DOHH2 (cell line): ENCODE data around the gene AVPI1.
"Not testable (repeated sequence)": the region's sequence is repeated elsewhere in the genome, so short reads cannot be mapped to it uniquely, and the experiment has no call there.

Experiments used
- EZH2phosphoT487 ChIP-seq: fragments of 200-600 bp; sonication (generic); IDR thresholded peaks from 2 replicates; pipeline ENCODE4 v1.6.1; 2017; ENCODE audit warnings: borderline replicate concordance, mild to moderate bottlenecking, antibody characterized with exemption, low read length, moderate library complexity, mixed read lengths
- TF ChIP-seq, protein P1 (sequence below): fragments of 200-600 bp; sonication (generic); IDR thresholded peaks from one replicate; pipeline ENCODE4 v1.5.1; 2014; ENCODE audit warnings: antibody characterized with exemption, mild to moderate bottlenecking, low read depth, low read length; ENCODE audit not compliant: poor library complexity, severe bottlenecking

- TF ChIP-seq, protein P1, sequence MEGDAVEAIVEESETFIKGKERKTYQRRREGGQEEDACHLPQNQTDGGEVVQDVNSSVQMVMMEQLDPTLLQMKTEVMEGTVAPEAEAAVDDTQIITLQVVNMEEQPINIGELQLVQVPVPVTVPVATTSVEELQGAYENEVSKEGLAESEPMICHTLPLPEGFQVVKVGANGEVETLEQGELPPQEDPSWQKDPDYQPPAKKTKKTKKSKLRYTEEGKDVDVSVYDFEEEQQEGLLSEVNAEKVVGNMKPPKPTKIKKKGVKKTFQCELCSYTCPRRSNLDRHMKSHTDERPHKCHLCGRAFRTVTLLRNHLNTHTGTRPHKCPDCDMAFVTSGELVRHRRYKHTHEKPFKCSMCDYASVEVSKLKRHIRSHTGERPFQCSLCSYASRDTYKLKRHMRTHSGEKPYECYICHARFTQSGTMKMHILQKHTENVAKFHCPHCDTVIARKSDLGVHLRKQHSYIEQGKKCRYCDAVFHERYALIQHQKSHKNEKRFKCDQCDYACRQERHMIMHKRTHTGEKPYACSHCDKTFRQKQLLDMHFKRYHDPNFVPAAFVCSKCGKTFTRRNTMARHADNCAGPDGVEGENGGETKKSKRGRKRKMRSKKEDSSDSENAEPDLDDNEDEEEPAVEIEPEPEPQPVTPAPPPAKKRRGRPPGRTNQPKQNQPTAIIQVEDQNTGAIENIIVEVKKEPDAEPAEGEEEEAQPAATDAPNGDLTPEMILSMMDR, result not testable (repeated sequence)
- not testable (repeated sequence) for TF ChIP-seq EZH2phosphoT487
Observed at GRCh38 chr10:97698072-97698655, 11.1 kb upstream of the AVPI1 start.
